Activated naive CD4-positive, alpha-beta T cell treated with anti-CD3 and anti-CD28 coated beads, Interleukin-2, amount 10 ng/mL, durations not matched to agents 5 hours and 36 hours (primary cell): ENCODE results near the gene TRPM8. TPM values are rescaled to one million over a fixed set of nuclear protein-coding genes. Genes with fewer than 3 reads are reported as not detected.

Experiments used
- total RNA-seq, 2 experiments: library from RNA; stranded (reverse); gene quantifications; one replicate each; pipeline ENCODE4 v1.2.3, GENCODE V29; 2021

TRPM8 gene
- total RNA-seq: not detected

DNA sequence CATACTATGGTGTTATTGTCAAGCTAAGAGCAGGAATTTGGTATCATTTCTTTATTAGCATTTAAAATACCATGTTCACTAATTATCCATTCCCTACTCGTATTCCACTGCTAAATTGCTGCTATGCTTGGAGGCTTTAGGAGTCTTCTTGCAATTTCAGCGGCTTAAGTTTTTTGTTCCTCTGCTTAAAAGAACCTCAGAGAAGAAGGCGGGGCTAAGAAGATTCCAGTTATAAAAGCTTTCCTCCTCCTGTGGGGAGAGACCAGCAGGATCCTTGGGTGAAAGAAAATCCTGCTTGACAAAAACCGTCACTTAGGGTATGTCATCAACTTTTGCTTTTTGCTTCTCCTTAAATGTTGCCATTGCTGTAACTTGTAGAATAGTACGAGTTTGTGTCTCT lies at the start of gene TRPM8:
Gene TRPM8 (plus strand): TSS at position 258 of the 400 bp plus-strand sequence. CDS start 9,165 bp downstream, outside the sequence.

DNA sequence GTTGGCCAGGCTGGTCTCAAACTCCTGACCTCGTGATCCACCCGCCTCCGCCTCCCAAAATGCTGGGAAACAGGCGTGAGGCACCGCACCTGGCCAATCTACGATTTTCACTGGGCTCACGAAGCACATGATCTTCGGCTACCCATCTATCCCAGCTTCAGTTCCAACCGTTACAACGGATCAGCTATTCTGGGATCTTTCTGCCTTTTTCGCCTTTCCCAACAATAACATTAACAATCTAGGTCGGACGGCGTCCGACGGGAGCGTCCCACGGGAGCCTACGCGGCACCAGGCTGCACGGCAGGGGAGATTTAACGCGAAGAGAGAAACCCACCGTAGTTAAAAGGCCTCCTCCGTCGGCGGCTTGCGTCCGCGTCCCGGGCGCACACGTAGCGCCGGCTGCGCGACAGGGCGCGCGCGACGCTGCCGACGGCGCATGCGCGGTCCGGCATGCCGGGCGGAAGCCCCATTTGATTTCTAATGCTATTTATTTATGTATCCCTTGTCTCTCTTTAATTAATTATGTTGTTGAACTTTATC lies 49.1 kb upstream of the TRPM8 start, which contains the start of gene MSL3B:
Gene MSL3B (minus strand): TSS at position 394 of the 540 bp plus-strand sequence.

GRCh38 chr2:234050455-234051135 lies 133.4 kb downstream of the TRPM8 start, which contains the start of gene SPP2:
Gene SPP2, plus strand, starts transcription at chr2:234050702. Its CDS starts 85 bp downstream, at chr2:234050787.

Other genes starting within 250 kb of the TRPM8 start
- gene UGT1A9, start 245.5 kb upstream of the TRPM8 start, total RNA-seq: not detected
- not detected for gene UGT1A7, start 235.5 kb upstream of the TRPM8 start, total RNA-seq
- gene UGT1A6, start 224.5 kb upstream of the TRPM8 start, total RNA-seq: not detected
- not detected for gene UGT1A5, start 204.5 kb upstream of the TRPM8 start, total RNA-seq
- gene UGT1A4, start 198.6 kb upstream of the TRPM8 start, total RNA-seq: not detected
- gene UGT1A3, start 188.3 kb upstream of the TRPM8 start, total RNA-seq: not detected
- not detected for gene UGT1A1, start 157.1 kb upstream of the TRPM8 start, total RNA-seq
- gene MROH2A, start 139.0 kb upstream of the TRPM8 start, total RNA-seq: not detected
- gene HJURP, start 62.8 kb upstream of the TRPM8 start, total RNA-seq: 10 to 100 TPM; 92.0 to 93.8 TPM
- not detected for gene SPP2, start 133.3 kb downstream of the TRPM8 start, total RNA-seq